ENCODE measurements around the gene ADAMTSL3. TPM values are rescaled to one million over a fixed set of nuclear protein-coding genes. Genes with fewer than 3 reads are reported as not detected.
"Not testable (repeated sequence)": the region's sequence is repeated elsewhere in the genome, so short reads cannot be mapped to it uniquely, and the experiment has no call there.

The ADAMTSL3 gene
- total RNA-seq, 6 experiments from 2014 or later: 7.5 to 28.7 (median 14.0) TPM

DNA sequence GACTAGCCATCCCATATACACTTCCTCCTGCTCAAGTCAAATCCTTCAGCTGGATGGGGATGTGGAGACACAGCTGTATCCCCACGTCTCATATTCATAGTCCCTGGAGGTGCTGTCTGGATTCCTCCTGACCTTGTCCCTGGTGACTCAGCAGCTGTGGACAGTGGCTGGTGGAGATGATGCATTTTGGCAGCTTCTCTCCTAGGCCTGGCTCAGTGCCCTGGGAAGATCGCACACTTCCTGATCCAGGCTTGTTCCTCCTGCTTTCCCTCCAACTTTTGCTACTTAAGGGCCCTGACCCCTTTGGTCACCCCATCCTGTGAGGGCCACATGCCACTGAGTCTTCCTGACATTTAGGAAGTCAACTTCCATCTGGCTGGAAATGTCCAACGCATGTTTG lies 44.4 kb downstream of the ADAMTSL3 start:
- intact Hi-C loops (cut with DNase I): no loop called here
- peak; percentile 83 to 97 (median 84) for ATAC-seq

DNA sequence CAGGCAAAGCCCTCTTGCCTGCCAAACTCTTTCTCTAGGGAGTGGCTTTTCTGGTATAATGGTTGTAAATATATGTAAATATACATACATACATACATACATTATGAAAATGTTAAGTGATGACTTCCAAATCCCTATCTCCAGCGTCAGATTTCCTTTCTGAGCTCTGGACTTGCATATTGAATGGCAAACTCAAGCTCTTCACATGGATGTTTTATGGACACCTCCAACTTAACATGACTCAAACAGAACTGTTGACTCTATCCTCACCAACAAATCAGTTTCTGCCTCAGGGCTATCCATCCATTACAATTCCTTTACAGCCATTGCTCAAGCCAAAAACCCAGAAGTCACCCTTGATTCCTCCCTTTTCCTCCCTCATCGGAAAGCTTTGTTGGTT lies 45.1 kb downstream of the ADAMTSL3 start:
- Histone ChIP-seq H3K27ac (no peak overlapping the region), H3K4me3 (no peak overlapping the region), H3K36me3 (no peaks in the 10 kb centered on the region), H3K4me1 (peaks cover 0 to 9% (median 0%) of the 10 kb centered on the region in 4 donors), H3K27me3 (no peaks in the 10 kb centered on the region), H3K9me3 (no peaks in the 10 kb centered on the region)
- DNase-seq (no peak), ATAC-seq (no peak)
- intact Hi-C loops (cut with DNase I): no loop called here
- no peak for TF ChIP-seq POLR2A (IDR thresholded peaks at IDR 0.05)
- TF ChIP-seq, protein P1, sequence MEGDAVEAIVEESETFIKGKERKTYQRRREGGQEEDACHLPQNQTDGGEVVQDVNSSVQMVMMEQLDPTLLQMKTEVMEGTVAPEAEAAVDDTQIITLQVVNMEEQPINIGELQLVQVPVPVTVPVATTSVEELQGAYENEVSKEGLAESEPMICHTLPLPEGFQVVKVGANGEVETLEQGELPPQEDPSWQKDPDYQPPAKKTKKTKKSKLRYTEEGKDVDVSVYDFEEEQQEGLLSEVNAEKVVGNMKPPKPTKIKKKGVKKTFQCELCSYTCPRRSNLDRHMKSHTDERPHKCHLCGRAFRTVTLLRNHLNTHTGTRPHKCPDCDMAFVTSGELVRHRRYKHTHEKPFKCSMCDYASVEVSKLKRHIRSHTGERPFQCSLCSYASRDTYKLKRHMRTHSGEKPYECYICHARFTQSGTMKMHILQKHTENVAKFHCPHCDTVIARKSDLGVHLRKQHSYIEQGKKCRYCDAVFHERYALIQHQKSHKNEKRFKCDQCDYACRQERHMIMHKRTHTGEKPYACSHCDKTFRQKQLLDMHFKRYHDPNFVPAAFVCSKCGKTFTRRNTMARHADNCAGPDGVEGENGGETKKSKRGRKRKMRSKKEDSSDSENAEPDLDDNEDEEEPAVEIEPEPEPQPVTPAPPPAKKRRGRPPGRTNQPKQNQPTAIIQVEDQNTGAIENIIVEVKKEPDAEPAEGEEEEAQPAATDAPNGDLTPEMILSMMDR (IDR thresholded peaks at IDR 0.05): no peak
- 55% methylated on average over 2 of the region's 2 CpGs for WGBS (ENCODE audit: insufficient coverage, low coverage, low lambda C conversion rate, missing lambda C conversion rate)

More for the DNA sequence above, 44.4 kb downstream of the ADAMTSL3 start:
- Histone ChIP-seq H3K4me3 (no peak overlapping the region), H3K36me3 (no peaks in the 10 kb centered on the region), H3K4me1 (peaks cover 0 to 9% (median 0%) of the 10 kb centered on the region in 4 donors), H3K27ac (no peak overlapping the region), H3K9me3 (no peaks in the 10 kb centered on the region), H3K27me3 (no peaks in the 10 kb centered on the region)
- no peak for TF ChIP-seq POLR2A (IDR thresholded peaks at IDR 0.05)
- TF ChIP-seq, protein P1 (IDR thresholded peaks at IDR 0.05): no peak
- WGBS (ENCODE audit: insufficient coverage, low coverage, low lambda C conversion rate, missing lambda C conversion rate): 8% methylated on average over 2 of the region's 3 CpGs
- peak in 2 of 3 donors; percentile 64 to 75 for DNase-seq

DNA sequence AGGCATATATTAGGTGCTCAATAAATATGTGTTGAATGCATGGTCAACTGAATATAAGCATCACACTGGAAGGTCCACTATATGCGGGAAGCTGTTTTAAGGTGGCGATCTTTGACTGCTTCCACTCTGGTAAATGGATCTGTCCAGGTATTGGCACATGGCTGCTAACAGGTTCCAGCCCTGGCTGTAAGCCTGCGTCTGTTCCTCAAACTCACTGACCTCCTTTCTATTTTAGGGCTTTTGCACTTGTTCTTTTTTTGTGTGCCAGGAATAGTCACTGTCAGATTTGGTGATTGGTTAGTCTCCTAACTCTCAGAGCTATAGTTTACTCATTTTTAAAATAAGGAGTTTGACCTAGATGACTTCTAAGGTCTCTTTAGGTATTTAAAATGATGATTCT lies 46.2 kb downstream of the ADAMTSL3 start:
- Histone ChIP-seq H3K27ac (no peak overlapping the region), H3K4me1 (peaks cover 0 to 9% (median 0%) of the 10 kb centered on the region in 4 donors)

DNA sequence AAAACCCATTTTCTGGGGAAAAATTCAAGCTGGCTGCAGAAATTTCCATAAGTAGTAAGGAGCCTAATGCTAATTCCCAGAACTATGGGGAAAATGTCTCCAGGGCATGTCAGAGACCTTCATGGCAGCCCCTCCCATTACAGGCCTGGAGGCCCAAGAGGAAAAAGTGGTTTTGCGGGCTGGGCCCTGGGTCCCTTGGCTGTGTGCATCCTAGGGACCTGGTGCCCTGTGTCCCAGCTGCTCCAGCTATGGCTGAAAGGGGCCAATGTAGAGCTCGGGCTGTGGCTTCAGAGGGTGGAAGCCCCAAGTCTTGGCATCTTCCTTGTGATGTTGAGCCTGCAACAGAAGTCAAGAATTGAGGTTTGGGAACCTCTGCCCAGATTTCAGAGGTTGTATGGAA lies 48.4 kb downstream of the ADAMTSL3 start:
- H3K4me1 ChIP-seq; H3K27me3 ChIP-seq; H3K36me3 ChIP-seq; H3K9me3 ChIP-seq; H3K27ac ChIP-seq; H3K4me3 ChIP-seq; ATAC-seq; DNase-seq; intact Hi-C loops (cut with DNase I): not testable (repeated sequence)
- WGBS (ENCODE audit: insufficient coverage, low coverage, low lambda C conversion rate, missing lambda C conversion rate): no CpG with 5 or more reads among the region's 2 CpGs

More for the DNA sequence above, 46.2 kb downstream of the ADAMTSL3 start:
- Histone ChIP-seq H3K4me3 (no peak overlapping the region), H3K9me3 (no peaks in the 10 kb centered on the region), H3K36me3 (no peaks in the 10 kb centered on the region), H3K27me3 (no peaks in the 10 kb centered on the region)
- intact Hi-C loops (cut with DNase I): no loop called here
- DNase-seq: no peak
- no peak for ATAC-seq
- TF ChIP-seq POLR2A (IDR thresholded peaks at IDR 0.05): no peak
- TF ChIP-seq, protein P1 (IDR thresholded peaks at IDR 0.05): no peak
- WGBS (ENCODE audit: insufficient coverage, low coverage, low lambda C conversion rate, missing lambda C conversion rate): 80% methylated on average over 2 of the region's 3 CpGs

DNA sequence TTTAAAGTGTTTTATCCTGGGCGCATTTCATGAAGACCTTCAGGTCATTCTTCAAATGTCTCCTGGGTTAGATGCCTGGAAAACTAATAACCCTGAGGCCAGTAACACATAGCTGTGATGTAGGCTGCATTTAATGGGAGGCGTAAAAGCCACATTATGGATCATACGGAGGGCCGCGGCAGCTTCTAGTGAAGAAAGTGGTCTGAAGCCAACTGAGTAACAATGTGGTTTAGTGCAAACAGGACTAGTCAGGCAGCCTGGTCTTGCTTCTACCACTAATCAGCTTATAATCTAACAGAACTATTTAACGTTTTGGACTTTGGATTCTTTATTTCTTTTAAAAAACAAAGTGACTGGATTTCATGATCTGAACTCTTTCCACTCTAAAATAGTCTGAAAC lies 54.4 kb downstream of the ADAMTSL3 start:
- TF ChIP-seq POLR2A (IDR thresholded peaks at IDR 0.05): no peak
- TF ChIP-seq, protein P1 (IDR thresholded peaks at IDR 0.05): no peak
- Histone ChIP-seq H3K27ac (no peak overlapping the region), H3K9me3 (no peaks in the 10 kb centered on the region), H3K36me3 (no peaks in the 10 kb centered on the region), H3K4me1 (no peaks in the 10 kb centered on the region), H3K27me3 (no peaks in the 10 kb centered on the region), H3K4me3 (no peak overlapping the region)
- WGBS (ENCODE audit: insufficient coverage, low coverage, low lambda C conversion rate, missing lambda C conversion rate): 84% methylated on average over 6 of the region's 6 CpGs
- DNase-seq: no peak
- ATAC-seq: no peak
- intact Hi-C loops (cut with DNase I): no loop called here
